Activated naive CD4-positive, alpha-beta T cell treated with Interleukin-2 at 50 U/mL for 16 hours (primary cell): ENCODE results near the gene PYM1.
"Not testable (repeated sequence)": the region's sequence is repeated elsewhere in the genome, so short reads cannot be mapped to it uniquely, and the experiment has no call there.

Experiments
- DNase-seq: peaks from one replicate; pipeline ENCODE4 v3.0.0-alpha.2; 2020

Gene PYM1

DNA sequence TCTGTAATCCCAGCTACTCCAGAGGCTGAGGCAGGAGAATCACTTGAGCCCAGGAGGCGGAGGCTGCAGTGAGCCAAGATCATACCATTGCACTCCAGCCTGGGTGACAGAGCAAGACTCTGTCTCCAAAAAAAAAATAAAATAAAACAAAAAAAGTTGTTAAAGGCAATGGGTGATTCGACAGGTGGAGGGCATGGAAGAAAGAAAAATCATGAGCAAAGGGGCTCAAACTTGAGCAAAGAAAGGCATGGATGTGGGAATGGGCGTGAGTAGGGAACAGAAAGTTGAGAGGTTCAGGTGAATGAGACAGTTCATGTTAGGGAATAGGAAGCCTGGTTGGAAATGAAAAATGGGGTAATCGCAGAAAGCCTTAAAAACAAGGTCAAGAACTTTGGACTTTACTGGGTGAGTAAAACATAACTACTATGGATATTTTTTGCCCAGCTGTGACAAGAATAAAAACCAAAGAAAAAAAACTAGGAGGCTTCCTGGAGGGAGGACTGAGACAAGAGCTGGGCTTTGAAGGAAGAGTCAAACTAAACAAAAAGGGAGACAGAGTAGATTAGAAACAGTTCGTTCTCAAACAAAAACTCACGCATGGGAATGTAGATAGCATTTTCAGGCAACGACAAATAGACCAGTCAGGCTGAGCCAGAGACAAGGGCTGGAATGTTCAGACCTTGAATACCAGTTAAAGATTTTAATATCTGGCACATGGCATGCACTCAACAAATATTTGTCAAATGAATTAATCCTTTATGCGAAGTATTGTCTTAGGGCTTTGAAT lies 18.8 kb downstream of the PYM1 start:
- no peak for DNase-seq

DNA sequence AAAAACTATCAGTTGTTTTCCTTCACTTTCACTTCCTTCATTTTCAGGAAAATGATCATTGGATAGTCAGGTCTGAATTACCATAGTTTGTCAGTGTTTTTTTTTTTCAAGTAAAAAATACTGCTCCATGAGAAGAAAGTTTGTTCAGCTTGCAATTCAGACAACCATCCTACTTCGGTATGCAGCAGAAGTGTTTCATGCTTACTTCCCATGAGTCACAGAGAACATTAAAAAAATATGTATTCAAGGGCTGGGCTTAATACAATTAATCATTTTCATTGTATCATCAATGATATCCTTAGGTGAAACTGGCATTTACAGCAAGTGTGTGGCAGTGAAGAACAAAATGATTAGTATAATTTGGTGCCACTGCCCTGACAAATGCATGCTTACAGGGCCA lies 21.6 kb downstream of the PYM1 start:
- DNase-seq: no peak

DNA sequence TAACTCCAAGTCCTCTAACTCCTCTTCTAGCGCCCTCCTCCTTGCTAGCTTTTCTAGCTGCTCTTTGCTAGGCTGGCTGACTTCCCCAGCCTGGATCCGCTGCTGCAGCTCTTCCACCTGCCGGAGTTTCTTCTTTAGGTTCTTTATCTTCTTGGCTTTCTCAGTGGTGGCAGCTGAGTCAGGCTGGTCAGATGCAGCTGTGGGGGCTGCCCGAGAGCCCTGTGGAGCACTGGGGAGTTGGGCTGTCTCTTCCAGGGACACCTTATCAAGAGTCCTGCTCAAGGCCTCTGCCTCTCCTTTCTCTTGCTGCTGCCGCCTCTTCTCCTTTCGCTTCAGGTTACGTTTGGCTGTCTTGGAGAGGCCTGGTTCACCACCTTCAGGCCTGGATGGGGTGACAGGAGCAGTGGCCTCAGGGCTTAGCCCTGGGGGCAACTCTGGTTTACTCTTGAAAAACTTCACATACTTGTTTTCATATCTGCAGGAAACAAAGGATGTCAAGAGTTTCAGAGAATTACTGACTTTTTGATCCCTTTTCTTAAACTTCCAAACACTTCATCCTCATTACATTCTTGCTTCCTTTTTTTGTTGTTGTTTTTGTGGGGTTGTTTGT lies 25.7 kb downstream of the PYM1 start:
- no peak for DNase-seq

DNA sequence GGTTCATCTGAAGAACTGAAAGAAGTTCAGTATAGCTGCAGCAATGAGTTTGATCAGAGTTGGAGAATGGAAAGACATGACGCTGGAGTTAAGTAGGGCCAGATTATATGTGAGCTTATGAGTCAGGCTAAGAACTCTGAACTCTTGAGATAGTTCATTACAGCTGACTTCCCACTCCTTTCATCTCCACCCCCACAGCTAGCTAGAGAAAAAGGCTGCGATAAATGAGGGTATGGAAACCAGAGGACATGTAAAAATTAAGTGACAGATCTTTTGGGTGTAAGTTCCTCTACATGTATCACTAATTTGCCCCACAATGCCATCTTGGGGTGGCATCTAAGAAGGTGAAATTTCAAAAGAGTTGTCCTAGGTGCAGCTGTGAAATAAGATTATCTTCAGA lies 28.6 kb downstream of the PYM1 start:
- DNase-seq: peak; percentile 33

DNA sequence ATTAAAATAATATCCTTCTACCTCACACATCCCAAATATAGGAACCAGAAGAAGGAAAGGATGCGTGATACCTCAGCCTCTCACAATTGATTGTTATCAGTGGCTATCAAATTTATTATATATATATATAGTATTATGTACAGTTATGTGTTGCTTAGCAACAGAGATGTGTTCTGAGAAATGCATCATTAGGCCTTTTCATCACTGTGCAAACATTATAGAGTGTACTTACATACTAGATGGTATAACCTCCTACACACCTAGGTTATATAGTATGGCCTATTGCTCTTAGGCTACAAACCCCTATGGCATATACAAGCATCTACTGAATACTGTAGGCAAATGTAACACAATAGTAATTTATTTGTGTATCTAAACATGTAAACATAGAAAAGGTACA lies 34.0 kb downstream of the PYM1 start:
- DNase-seq: no peak

DNA sequence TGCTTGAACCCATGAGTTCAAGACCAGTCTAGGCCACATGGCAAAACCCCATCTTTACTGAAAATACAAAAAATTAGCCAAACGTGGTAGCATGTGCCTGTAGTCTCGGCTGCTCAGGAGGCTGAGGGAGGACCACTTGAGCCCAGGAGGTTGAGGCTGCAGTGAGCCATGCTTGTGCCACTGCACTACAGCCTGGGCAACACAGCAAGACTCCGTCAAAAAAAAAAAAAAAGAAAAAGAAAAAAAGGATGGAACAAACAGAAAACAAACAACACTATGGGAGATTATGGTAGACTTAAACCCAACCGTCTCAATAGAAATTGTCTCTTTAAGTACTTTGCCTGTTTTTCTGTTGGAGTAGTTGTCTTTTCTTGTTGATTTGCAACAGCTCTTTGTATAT lies 36.4 kb downstream of the PYM1 start:
- no peak for DNase-seq

DNA sequence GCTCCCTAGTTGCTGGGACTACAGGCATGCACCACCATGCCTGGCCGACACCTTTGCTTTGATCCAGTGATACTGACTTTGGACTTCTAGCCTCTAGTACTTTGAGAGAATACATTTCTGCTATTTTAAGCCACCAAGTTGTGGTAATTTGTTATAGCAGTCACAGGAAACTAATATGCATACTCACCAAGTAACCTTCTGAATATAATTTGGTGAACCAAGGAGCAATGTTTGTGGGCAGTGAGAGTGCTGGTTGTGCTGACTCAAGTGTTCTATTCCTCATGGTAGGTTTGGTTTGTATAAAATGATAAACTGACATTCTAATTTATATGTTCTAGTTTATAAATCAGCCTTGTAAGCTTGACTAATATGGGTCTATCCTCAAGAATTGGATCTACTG lies 42.6 kb downstream of the PYM1 start:
- no peak for DNase-seq

DNA sequence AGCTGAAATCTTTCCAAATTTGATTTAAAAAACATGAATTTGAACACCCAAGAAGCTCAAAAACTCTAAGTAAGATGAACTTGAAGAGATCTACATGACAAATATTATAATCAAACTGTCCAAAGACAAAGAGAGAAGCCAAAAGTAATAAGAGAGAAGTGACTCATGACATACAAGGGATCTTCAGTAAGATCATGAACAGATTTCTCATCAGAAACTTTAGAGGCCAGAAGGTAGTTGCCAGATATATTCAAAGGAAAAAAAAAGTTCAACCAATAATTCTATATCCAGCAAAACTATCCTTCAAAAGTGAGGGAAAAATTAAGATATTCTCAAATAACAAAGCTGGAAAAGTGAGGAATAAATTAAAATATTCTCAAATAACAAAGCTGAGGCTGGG lies 49.9 kb downstream of the PYM1 start:
- DNase-seq: no peak

DNA sequence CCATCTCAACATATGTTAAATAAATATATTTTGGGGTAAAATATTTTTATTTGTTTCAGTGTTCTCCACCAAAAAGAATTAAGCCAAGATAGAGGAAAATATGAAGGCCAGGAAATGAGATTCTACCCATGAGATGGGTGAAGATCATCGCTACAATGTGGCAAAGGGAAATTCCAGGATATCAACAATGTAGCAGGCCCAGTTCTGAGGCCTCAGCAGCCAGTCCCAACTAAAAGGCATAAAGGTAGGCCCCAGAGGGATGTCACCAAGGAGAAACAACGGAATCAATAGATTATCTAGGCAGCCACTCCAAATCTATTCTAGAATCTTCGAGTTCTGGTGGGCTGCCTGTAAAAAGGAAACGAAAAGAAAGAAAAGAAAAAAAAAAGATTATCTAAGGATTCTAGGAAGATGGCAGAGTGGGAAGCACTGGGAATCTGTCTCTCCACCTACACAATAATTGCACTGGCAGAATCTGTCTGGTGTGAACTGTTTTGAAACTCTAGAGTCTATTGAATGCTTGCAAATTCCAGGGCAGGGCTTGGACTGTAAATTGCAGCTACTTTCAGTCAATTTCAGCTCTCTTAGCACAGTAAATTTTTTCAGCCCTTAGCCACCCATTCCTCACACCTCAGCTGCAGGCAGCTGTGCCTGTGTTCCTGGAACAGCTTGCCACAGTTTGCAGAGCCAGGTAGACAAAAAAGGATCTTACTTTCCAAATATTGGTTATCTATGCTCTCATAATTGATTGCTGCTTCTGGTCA lies 51.8 kb downstream of the PYM1 start:
- DNase-seq: no peak

DNA sequence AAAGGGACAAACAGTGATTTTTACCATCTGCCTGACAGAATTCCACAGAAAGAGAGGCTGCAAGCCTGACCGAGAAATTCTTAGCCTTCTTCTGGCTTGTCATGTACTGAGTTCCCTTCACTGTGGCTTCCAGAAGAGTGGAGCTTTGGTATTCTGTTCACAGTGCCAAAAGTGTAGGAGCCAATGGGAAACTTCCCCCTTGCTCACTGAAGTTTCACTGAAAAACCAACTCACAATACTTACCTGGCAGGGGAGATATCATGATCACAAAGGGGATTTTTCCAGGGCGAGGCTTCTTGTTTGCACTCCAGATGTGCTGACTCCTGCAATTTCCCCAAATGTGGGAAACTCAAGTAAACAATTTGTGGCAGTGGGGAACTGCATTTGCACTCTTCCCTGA lies 53.3 kb downstream of the PYM1 start:
- DNase-seq: no peak

DNA sequence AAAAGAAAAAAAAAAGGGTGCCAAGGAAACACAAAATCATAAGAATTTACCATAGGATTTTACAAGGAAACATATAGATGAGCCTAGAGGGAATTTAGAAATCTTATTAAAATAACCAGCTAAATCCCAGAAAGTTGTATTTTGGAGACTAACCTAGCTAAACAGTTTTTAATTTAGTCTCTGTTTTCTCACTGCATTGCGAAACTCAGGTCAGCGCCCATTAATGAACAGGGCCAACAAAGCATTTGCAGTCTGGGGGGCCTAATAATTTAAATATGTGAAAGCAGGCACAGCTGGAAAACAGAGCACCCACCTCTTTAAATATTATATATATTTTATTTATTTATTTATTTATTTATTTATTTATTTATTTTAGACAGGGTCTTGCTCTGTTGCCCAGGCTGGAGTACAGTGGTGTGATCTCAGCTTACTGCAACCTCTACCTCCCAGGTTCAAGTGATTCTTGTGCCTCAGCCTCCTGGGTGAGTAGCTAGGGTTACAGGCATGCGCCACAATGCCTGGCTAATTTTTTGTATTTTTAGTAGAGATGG lies 61.2 kb downstream of the PYM1 start:
- not testable (repeated sequence) for DNase-seq

DNA sequence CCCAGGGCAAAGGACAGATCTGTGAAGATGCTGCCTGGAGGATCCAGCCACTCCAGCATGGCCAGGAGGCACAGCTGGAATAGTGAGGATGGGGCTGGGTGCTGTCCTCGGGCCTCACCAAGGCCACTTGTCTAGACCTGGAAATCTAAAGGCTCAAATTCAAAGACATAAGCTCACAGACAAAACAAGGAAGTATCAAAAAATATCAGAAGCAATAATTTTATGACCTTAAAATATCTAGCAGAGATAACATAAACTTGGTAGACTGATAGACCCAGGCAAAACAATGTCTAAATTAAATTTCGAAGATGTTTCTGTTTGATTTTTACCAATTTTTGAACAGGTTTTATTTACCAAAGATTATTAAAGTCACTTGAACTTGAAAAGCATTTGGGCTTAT lies 62.4 kb downstream of the PYM1 start:
- no peak for DNase-seq

DNA sequence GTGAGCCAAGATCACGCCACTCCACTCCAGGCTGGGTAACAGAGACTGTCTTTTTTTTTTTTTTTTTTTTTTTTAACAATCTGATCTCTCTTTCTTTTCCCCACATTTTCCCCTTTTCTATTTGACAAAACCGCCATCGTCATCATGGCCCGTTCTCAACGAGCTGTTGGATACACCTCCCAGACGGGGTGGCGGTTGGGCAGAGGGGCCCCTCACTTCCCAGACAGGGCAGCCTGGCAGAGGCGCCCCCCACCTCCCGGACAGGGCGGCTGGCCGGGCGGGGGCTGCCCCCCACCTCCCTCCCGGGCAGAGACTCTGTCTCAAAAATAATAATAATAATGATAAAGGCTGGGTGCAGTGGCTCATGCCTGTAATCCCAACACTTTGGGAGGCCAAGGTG lies 64.8 kb downstream of the PYM1 start:
- not testable (repeated sequence) for DNase-seq

DNA sequence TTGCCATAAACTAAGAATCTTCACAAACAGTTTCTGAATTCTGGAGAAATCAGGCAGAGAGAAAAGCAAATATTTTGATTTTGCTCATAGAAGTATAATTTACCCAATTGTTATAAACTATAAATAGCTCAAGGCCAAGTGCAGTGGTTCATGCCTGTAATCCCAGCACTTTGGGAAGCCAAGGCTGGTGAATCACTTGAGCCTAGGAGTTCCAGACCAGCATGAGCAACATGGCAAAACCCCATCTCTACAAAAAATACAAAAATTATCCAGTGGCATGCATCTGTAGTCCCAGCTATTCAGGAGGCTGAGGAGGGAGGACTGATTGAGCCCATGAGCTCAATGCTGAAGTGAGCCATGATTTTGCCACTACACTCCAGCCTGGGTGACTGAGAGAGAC lies 65.4 kb downstream of the PYM1 start:
- DNase-seq: no peak

DNA sequence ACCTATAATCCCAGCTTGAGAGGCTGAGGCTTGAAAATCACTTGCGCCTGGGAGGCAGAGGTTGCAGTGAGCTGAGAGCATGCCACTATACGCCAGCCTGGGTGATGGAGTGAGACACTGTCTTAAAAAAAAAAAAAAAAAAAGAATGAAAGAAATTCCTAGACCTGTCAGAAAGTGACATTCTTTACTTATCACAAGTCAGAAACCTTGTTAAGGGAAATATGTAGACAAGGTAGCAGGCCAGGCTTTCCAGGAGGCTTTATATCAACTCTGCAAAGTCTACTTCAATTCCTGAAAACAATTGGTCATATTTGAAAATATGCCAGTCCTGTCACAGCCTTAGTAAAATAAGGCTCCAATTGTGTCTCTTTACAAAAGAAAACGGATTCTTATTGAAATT lies 65.8 kb downstream of the PYM1 start:
- DNase-seq: no peak

DNA sequence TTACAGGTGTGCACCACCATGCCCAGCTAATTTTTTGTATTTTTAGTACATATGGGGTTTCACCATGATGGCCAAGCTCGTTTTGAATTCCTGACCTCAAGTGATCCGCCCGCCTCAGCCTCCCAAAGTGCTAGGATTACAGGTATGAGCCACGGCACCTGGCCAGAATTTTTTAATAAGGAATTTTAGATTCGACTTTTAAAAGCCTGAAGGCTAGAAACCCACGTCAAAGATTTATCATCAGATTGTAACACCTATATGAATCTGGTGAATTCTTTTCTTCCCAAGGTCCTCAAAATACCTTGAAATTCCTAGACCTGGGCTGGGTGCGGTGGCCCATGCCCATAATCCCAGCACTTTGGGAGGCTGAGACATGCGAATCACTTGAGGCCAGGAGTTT lies 66.3 kb downstream of the PYM1 start:
- DNase-seq: no peak

DNA sequence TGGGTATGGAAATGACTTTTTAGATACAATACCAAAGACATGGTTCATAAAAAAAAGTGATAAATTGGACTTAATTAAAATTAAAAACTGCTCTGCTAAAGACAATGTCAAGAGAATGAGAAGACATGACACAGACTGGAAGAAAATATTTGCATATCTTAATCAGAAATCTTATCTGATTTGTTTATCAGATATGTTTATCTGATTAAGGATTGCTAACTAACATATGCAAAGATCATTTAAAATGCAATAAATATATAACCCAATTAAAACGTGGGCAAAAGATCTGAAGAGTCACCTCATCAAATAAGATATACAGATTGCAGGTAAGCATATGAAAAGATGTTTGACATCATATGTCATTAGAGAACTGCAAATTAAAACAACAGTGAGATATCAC lies 75.0 kb downstream of the PYM1 start:
- no peak for DNase-seq
